Mammary epithelial cell (primary cell): ENCODE data around the gene ZNF223.

ENCODE experiments used
- CTCF ChIP-seq, 2 donors: IDR thresholded peaks in 1 of 2; conservative IDR thresholded peaks in 1 of 2; 2 replicates each; pipeline ENCODE4 v1.5.1; 2011 to 2012; ENCODE audit warnings: inconsistent platforms in 2 of 2, low read length in 2 of 2, mild to moderate bottlenecking in 2 of 2, control low read depth in 1 of 2, low read depth in 1 of 2; ENCODE audit not compliant: insufficient read depth in 1 of 2; ENCODE audit errors: extremely low read depth in 1 of 2
- EZH2 ChIP-seq: IDR thresholded peaks from 2 replicates; pipeline ENCODE4 v1.6.1; 2012; ENCODE audit warnings: low read length, inconsistent platforms, borderline replicate concordance

- TF ChIP-seq CTCF (conservative IDR thresholded peaks at IDR 0.05 in 1 of 2, IDR thresholded peaks at IDR 0.05 in 1 of 2; ENCODE audit: extremely low read depth in 1 of 2, insufficient read depth in 1 of 2, low read depth in 1 of 2, low read length in 2 of 2) (no peak), EZH2 (no peak)
Measured at GRCh38 chr19:44051650-44052402, at the start of gene ZNF223.
